ENCODE results near the gene STXBP5.

STXBP5 gene

DNA sequence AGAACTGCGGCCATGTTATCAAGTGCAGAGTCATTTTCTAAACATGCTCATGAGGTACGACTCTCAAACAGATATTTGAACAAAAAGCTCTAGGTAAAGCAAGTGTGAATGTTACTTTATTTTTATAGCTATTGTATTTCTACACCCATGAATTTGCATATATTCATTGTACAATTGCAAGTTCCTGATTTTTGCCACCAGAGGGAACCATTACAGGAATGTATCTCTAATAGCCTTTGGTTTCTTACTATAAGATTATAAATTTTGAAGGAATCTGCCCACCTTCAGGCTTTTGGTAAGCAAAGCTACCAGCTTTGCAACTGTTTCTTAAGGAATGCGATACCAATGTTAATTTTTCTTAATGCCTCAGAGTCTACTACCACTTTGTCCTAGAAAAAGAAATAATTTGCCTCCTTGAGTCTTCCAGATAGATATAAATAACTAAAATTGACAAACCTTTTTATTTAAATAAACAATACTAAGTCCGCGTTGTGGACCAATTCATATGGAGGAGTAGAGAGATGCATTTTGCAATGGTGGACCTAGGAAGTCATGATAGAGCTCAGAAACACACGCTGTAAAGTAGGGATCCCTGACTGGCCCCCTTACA lies 178.8 kb downstream of the STXBP5 start:
- peak; percentile 61 for DNase-seq (ENCODE audit: low spot score)

- DNase-seq (ENCODE audit: low spot score): no peak
Observed at GRCh38 chr6:147384029-147384428, 179.8 kb downstream of the STXBP5 start.

DNA sequence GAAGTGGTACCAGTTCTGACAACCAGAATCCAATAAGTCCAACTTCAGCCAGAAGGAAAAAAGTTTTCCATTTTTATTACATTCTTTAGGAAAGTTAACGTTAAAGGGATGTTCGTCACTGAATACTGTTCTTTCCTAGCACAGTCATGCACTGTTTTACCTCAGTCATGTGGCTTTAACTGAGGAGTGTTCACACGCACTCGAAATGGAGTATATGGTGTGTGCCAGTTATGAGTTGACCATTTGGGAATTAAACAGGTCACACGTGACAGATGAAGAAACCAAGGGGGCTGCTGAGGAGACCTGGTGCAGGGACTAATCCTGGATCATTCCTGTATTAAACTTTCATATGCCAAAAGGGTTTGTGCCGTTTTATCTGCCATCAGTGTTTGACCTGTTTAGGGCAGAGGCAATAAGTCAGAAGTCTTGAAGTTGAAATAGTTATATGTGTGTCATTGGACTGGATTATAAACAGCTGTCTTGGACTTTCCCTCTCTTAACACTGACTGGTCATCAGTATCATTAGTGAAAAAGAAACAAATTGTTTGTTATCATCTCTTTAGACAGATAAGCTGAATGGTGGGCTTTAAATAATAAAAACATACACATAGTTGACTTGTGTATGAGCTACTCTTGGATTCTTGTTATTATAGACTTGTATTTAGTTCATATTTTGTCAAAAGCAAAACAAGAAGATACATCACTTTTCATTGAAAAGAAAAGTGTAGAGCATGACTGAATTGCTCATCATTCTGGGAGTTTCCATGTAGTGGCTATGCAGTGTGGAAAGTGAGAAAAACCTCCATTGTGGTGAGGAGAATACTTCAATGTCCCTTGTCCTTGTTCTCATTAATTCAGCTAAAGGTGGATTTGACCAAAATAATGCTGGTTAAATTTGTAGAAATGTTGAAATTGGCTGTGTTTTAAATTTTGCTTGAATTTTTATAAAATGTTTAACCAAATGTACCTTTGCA lies 180.8 kb downstream of the STXBP5 start:
- DNase-seq (ENCODE audit: low spot score): no peak

DNA sequence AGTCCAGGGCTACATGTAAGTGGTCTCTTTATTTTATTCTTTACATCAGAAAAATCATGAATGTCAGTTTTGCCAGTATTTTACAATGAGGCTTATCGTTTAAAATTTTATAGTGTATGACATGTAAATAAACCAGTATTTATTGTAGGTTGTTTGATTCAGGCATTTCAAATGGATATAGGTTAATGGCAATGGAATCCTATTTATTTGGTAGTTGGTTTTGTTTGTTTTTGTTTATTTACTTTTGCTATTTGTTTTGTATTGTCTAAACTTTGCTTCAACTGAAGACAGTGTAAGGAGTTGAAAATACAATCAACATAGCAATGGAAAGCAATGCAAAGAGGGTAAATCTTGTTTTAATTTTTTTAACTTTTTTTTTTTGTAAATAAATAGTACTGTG lies 185.2 kb downstream of the STXBP5 start:
- DNase-seq (ENCODE audit: low spot score): no peak

DNA sequence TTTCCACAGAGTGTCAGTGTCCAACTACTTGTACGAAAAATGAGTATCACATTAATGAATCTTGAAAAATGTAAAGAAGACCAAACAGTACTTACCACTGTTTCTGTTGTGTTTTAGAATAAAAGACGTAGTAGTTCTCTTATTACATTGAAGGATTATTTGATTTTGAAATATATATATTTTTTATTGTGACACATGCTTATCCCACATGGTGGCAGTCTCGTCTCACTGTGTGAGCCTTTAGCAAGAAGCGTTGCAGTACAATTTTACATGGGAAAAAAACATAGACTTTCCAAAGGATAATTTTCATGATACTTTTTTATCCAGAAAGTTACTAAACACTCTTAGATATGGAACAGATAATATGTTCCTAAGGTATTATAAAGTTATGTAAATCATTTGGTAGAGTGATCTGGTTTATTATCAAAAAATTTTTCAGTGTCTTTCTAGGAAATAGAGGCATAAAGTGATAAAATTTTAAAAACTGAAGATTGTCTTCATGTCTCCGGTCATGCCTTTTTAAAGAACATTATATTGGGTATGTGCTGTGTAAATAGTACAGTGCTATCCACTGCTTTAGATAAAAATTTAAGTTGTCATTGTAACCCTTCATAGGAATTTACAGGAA lies 186.8 kb downstream of the STXBP5 start:
- no peak for DNase-seq (ENCODE audit: low spot score)

DNA sequence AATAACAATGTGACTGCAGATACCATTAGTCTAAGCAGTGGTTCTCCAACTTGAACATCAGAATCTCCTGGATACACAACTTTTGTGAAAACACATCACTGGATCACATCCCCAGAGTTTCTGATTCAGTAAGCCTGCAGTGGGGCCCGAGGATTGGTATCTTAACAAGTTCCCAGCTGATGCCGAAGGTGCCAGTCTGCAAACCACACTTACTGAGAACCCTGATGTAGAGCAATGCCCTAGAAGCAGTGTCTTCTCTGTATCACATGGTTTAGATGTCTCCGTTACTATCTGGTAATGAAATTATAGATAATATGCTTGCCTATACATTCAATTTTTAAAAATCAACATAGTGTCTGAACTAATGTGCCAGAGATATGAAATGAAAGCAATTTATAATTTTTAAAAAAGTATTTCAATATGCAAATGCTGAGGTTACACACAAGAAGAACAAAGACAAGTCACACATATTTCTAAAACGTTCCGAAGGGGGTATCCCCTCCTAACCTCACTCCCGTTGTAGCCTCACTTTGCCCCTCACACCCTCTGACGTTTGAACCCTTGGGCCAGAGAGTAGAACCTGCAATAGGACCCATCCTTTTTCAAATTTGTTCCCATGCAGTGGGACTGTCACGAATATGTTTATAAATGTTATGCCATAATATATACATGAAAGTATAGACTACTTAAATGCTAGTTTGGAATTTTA lies 188.9 kb downstream of the STXBP5 start:
- DNase-seq (ENCODE audit: low spot score): no peak

DNA sequence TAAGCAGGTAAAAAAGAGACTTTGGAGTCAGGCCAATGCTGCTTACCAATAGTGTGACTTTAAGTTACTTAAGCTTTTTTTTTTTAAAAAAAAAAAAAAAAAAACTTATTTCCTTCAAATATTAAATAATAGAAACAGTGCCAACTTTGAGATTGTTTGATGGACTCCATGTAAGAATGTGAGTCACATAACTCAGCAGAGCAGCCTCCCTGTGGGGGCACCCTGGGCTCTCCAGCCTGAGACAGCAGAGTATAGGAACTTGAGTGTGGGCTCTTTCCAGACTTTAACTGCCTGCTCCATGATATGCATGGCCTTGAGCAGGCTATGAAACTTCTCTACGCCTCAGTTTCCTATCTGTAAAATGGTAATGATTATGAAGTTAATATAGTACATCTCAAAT lies 190.9 kb downstream of the STXBP5 start:
- no peak for DNase-seq (ENCODE audit: low spot score)

GRCh38 chr6:147397306-147397705 lies 193.1 kb downstream of the STXBP5 start:
- no peak for DNase-seq (ENCODE audit: low spot score)

GRCh38 chr6:147400968-147401367 lies 196.8 kb downstream of the STXBP5 start:
- no peak for DNase-seq (ENCODE audit: low spot score)

GRCh38 chr6:147401779-147402178 lies 197.6 kb downstream of the STXBP5 start:
- DNase-seq (ENCODE audit: low spot score): no peak

GRCh38 chr6:147406783-147407182 lies 202.6 kb downstream of the STXBP5 start:
- no peak for DNase-seq (ENCODE audit: low spot score)

GRCh38 chr6:147407571-147407970 lies 203.4 kb downstream of the STXBP5 start:
- no peak for DNase-seq (ENCODE audit: low spot score)

- no peak for DNase-seq (ENCODE audit: low spot score)
Observed at GRCh38 chr6:147416622-147417021, 212.4 kb downstream of the STXBP5 start.

DNA sequence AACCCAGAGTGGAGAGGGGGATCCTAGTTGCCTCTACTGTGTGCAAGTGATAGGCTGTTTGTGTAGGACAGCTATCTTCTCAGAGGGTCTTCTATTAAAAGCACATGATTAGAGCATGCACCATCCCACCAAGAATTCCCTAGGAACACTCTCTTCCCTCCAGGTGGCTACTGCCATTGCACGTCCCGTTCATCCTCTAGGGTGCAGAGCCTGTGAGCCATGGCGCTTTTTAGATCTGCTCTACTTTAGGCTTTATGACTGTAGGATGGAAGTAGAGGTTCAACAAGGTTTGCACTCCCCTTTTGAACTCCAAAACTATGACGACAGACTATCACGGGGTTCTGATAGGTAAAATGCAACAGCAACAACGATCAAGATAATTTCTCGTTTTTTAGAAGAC lies 213.7 kb downstream of the STXBP5 start:
- no peak for DNase-seq (ENCODE audit: low spot score)

DNA sequence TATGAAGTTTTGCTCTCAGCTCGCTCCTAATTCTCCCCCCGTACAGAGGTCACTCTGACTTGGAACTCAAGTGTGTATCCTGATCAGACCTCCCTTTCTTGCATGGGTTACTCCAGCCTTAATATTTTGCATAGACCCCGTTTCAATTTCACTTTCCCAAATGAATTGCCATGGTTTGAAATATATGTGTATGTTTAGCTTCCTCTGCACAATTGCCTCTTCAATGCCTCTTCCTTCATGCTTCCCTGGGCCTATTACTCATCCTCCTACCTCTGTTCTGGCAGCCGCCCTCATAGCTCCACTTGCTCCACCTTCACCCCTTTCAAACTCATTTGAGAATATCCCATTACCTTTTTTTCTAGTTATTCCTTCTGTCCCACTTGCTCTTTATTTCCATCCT lies 214.3 kb downstream of the STXBP5 start:
- DNase-seq (ENCODE audit: low spot score): no peak

DNA sequence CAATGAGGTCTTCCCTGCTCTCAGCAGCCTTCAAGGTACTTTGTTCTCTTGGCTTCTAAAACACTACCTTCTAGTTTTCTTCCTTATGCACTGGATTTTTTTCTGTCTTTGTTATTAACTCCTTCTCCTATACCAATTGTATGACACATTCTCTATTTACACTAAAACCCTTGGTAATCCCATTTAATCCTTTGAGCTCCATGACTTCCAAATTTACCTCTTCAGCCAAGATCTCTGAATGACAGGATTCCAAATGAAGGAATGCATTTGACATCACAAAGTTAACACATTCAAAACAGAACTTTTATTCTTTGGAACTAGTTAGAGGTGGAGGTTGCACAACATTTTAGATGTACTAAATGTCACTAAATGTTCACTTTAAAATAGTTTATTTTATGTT lies 217.7 kb downstream of the STXBP5 start:
- DNase-seq (ENCODE audit: low spot score): no peak

DNA sequence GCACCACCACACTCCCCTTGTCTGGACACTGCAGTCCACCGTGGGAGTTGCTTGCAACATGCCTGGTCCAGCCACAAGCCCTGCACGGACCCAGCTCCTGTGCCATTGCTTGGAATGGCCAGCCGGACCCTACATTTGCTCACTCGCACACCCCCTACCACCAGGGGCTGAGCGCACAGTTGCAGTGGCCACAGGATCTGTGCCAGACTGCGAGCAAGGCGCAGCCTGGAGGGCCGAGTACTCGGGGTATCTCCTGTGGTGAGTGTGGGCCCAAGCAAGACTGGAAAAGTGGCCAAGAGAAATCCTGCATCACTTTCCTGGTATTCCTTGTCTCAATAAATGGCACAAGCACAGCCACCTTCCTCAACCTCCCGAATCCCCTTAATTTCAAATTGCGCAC lies 218.9 kb downstream of the STXBP5 start:
- no peak for DNase-seq (ENCODE audit: low spot score)

GRCh38 chr6:147429794-147430193 lies 225.6 kb downstream of the STXBP5 start:
- DNase-seq (ENCODE audit: low spot score): no peak

DNA sequence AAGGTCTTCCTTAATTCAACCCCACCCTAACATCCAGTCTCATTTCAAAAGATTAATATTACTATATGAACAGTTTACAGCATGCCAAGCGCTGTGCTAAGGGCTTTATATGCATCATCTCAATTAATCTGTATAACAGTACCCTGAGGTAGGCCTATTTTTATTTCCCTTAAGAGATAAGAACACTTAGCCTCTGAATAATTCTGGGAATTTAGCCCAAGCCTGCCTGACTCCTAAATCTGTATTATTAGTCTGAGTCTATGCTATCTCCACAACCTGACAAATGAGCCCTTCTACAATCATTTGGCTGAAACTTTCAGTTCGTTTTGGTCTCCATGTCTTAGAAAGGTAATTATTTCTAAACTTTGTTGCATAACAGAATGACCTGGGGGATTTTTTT lies 226.6 kb downstream of the STXBP5 start:
- DNase-seq (ENCODE audit: low spot score): no peak

GRCh38 chr6:147434076-147434475 lies 229.9 kb downstream of the STXBP5 start:
- DNase-seq (ENCODE audit: low spot score): no peak

- no peak for DNase-seq (ENCODE audit: low spot score)
Observed at GRCh38 chr6:147434516-147434915, 230.3 kb downstream of the STXBP5 start.

DNA sequence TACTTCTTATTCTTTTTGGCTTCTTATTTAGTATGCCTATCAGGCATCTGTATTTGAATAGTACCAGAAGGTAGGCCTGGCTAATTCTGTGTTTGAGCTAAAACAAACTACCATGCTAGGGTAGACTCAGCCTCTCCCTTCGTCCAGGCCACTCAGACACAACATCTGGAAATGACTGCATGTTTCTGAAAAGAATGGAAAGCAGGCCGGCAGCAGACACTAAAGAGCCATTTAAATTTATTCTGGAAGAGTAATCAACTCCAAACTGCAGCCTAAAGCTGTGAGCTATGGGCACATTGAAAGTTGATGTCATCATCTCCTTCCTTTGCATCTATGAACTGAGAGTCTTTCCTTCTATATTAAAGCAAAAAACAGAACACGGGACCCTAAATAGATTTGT lies 233.4 kb downstream of the STXBP5 start:
- no peak for DNase-seq (ENCODE audit: low spot score)
